Calu3 (cell line): ENCODE measurements around the gene ZBED4. TPM values are rescaled to one million over a fixed set of nuclear protein-coding genes. Genes with fewer than 3 reads are reported as not detected.

Source experiments
- BruUV-seq: library from RNA; stranded (reverse); fragments of 400-500 nt; replicated peaks from 2 replicates; lab custom pipeline; 2021; lab: Mats Ljungman, UMichigan
- CTCF ChIA-PET: fragments of 300-600 bp; sonication (Branson Sonifier 250); formaldehyde crosslinking; loops from one replicate; lab custom pipeline; 2022; ENCODE audit warnings: antibody characterized with exemption; lab: Charles Lee
- DNase-seq: peaks from one replicate; pipeline ENCODE4 v3.0.0; 2022
- H3K27ac Mint-ChIP-seq: one replicate; pipeline ENCODE4 v1.8.0; 2022; ENCODE audit warnings: mixed read lengths; ENCODE audit not compliant: unreplicated experiment
- H3K27me3 Mint-ChIP-seq: one replicate; pipeline ENCODE4 v1.8.0; 2022; ENCODE audit warnings: mixed read lengths; ENCODE audit not compliant: unreplicated experiment
- H3K36me3 Mint-ChIP-seq: one replicate; pipeline ENCODE4 v1.8.0; 2022; ENCODE audit warnings: mild to moderate bottlenecking, moderate library complexity, mixed read lengths; ENCODE audit not compliant: insufficient read depth, unreplicated experiment
- H3K4me1 Mint-ChIP-seq: one replicate; pipeline ENCODE4 v1.8.0; 2022; ENCODE audit warnings: mild to moderate bottlenecking, low read depth, mixed read lengths; ENCODE audit not compliant: unreplicated experiment
- H3K4me3 Mint-ChIP-seq: one replicate; pipeline ENCODE4 v1.8.0; 2022; ENCODE audit warnings: mild to moderate bottlenecking, low read depth, moderate library complexity, mixed read lengths; ENCODE audit not compliant: unreplicated experiment
- H3K9me3 Mint-ChIP-seq: one replicate; pipeline ENCODE4 v1.8.0; 2022; ENCODE audit warnings: low read depth, mixed read lengths; ENCODE audit not compliant: unreplicated experiment
- CTCF ChIP-seq: fragments of 200-600 bp; IDR thresholded peaks from one replicate; pipeline ENCODE4 v1.8.0; 2022; ENCODE audit warnings: antibody characterized with exemption; ENCODE audit not compliant: unreplicated experiment
- intact Hi-C: fragments of 100-400 bp; cut with micrococcal nuclease; formaldehyde crosslinking; loops from one replicate; pipeline ENCODE4 v1.10.0; 2022; ENCODE audit not compliant: unreplicated experiment
- total RNA-seq: library from RNA; stranded (reverse); gene quantifications from 2 replicates; pipeline ENCODE4 v1.2.3, GENCODE V29; 2022

Gene ZBED4
- total RNA-seq, 1 experiment from 2014 or later, result 30.0 TPM

DNA sequence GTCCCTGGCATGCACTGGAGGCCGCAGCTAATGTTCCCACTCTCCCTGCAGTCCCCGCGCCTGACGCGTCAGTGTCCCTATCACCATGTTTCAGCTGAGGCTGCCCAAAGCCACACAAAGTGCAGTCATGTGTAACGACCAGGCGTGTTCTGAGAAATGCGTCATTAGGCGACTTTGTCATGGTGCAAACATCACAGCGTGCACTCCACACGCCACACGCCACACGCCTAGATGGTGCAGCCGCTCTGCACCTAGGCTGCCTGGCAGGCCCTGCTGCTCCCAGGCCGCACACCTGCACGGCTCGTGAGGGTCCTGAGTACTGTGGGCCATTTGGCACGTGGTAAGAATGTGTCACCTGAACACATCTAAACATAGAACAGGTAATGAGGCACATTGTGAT, 67.2 kb downstream of the ZBED4 start:
- Mint-ChIP-seq H3K27ac (no peak overlapping the region), H3K36me3 (peaks cover 62% of the 10 kb centered on the region), H3K9me3 (no peaks in the 10 kb centered on the region), H3K4me1 (no peaks in the 10 kb centered on the region), H3K4me3 (no peak overlapping the region), H3K27me3 (no peaks in the 10 kb centered on the region)
- no peak for TF ChIP-seq CTCF
- DNase-seq, result no peak
- no TSS peak for BruUV-seq
- intact Hi-C loops, result no loop called here
- CTCF ChIA-PET, result no interaction called here

DNA sequence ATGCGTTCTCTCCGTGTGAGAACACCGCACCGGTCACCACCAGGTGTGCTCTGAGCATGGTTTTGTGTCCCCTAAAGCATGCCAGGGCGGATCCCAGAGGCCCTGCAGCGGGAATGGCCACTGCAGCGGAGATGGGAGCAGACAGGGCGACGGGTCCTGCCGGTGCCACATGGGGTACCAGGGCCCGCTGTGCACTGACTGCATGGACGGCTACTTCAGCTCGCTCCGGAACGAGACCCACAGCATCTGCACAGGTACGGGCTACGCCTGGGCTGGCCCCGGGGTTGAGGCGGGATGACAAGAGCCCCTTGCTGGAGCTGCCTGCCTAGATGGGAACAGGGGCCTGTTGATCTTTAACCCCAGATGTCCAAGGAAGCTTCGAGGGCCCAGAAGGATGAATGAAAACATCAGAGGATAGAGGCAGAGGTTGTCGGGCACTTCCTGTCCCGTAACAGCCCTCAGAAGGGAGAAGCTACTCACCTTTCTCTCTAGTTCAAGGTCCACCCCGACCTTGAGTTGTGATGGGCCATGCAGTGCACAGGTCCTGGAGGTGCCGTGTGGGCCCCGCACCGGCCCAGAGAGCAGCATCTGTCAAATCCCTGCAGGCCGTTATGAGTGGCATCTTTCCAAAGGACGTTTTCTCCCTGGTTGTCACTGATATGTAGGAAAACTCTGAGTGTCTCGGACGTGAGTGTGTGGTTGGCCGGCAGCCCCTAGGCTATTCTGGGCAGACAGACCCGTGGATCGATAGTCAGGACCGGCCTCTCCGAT, 68.0 kb downstream of the ZBED4 start:
- no peaks in the 10 kb centered on the region for H3K9me3 Mint-ChIP-seq
- peaks cover 62% of the 10 kb centered on the region for H3K36me3 Mint-ChIP-seq
- CTCF ChIA-PET, result no interaction called here
- no peaks in the 10 kb centered on the region for H3K27me3 Mint-ChIP-seq
- no peak overlapping the region for H3K4me3 Mint-ChIP-seq
- H3K4me1 Mint-ChIP-seq, result no peaks in the 10 kb centered on the region
- H3K27ac Mint-ChIP-seq, result no peak overlapping the region
- DNase-seq, result no peak
- no peak for TF ChIP-seq CTCF
- no TSS peak for BruUV-seq
- intact Hi-C loops, result no loop called here

DNA sequence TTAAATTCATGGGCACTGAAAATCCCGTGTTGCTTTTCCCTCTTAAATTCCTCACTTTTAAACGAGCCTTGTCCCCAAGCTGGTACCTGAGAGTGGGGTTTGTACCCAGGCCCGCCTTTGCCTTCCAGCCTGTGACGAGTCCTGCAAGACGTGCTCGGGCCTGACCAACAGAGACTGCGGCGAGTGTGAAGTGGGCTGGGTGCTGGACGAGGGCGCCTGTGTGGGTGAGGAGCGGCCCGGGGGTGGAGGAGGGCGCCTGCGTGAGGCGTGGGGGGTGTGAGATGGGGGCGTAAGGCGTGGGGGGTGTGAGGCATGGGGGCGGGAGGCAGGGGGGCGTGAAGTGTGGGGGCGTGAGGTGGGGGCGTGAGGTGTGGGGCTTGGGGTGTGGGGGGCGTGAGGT, 68.8 kb downstream of the ZBED4 start:
- intact Hi-C loops, result no loop called here
- Mint-ChIP-seq H3K4me3 (no peak overlapping the region), H3K4me1 (no peaks in the 10 kb centered on the region), H3K27ac (no peak overlapping the region), H3K36me3 (peaks cover 62% of the 10 kb centered on the region), H3K9me3 (no peaks in the 10 kb centered on the region), H3K27me3 (no peaks in the 10 kb centered on the region)
- DNase-seq, result no peak
- no peak for TF ChIP-seq CTCF
- no TSS peak for BruUV-seq
- CTCF ChIA-PET, result no interaction called here

- peaks cover 62% of the 10 kb centered on the region for H3K36me3 Mint-ChIP-seq
- DNase-seq, result no peak
- no peaks in the 10 kb centered on the region for H3K4me1 Mint-ChIP-seq
- H3K27me3 Mint-ChIP-seq, result no peaks in the 10 kb centered on the region
- TF ChIP-seq CTCF, result no peak
- no peak overlapping the region for H3K4me3 Mint-ChIP-seq
- no TSS peak for BruUV-seq
- H3K9me3 Mint-ChIP-seq, result no peaks in the 10 kb centered on the region
- no peak overlapping the region for H3K27ac Mint-ChIP-seq
- CTCF ChIA-PET, result no interaction called here
- intact Hi-C loops, result no loop called here
Measured at GRCh38 chr22:49922926-49923325, 69.3 kb downstream of the ZBED4 start.
